Left lobe of liver (tissue), 2 donors: Measurements from ENCODE around the gene ALKBH8. TPM values are rescaled to one million over a fixed set of nuclear protein-coding genes. Genes with fewer than 3 reads are reported as not detected.
"Not testable (repeated sequence)": the region's sequence is repeated elsewhere in the genome, so short reads cannot be mapped to it uniquely, and the experiment has no call there.

Experiments used
- ATAC-seq: fragments of 200-7000 bp; cut with Tn5 transposase; one replicate; pipeline ENCODE4 v1.9.1; 2020; ENCODE audit warnings: mild to moderate bottlenecking, moderate library complexity
- DNase-seq: peaks from one replicate; pipeline ENCODE4 v3.0.0-alpha.2; 2020; ENCODE audit warnings: low spot score
- total RNA-seq: library from RNA; stranded (reverse); gene quantifications from one replicate; pipeline ENCODE4 v1.2.1, GENCODE V29; 2021
- donor health status: DM: no; HTN: no; CAD: no; lungs with moderate emphysema.
- donor health status: DM: no; HTN: yes; CAD: no.

ALKBH8 gene
- 3.2 TPM for total RNA-seq

GRCh38 chr11:107565219-107565937, at the start of gene ALKBH8:
TSS of gene ALKBH8 (minus strand) at chr11:107565735. CDS start at chr11:107560893, 4,842 bp downstream.
- DNase-seq (peak; percentile 80), ATAC-seq (peak; percentile 97)

DNA sequence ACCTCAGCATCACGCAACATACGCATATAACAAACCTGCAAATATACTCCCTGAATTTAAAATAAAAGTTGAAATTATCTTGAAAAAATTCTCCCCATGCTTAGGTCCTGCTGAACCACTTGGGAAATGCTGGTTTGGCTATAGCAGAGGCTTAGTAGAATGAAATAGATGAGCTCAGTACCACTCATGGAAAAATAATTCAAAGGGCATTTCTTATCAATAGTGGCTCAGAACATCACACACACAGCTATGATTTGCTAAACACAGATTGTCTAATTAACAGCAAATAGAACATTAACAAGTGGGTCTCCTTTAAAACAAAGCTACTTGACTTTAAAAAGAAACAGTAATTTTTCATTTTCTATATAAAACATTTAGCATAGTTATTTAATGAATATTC, 46.9 kb upstream of the ALKBH8 start:
- no peak for DNase-seq
- peak; percentile 73 for ATAC-seq

GRCh38 chr11:107609400-107610218, 44.1 kb upstream of the ALKBH8 start:
- peak; percentile 84 for ATAC-seq
- no peak for DNase-seq

GRCh38 chr11:107608809-107609208, 43.3 kb upstream of the ALKBH8 start:
- ATAC-seq: peak; percentile 46
- no peak for DNase-seq

GRCh38 chr11:107606141-107606540, 40.6 kb upstream of the ALKBH8 start:
- DNase-seq: no peak
- no peak for ATAC-seq

DNA sequence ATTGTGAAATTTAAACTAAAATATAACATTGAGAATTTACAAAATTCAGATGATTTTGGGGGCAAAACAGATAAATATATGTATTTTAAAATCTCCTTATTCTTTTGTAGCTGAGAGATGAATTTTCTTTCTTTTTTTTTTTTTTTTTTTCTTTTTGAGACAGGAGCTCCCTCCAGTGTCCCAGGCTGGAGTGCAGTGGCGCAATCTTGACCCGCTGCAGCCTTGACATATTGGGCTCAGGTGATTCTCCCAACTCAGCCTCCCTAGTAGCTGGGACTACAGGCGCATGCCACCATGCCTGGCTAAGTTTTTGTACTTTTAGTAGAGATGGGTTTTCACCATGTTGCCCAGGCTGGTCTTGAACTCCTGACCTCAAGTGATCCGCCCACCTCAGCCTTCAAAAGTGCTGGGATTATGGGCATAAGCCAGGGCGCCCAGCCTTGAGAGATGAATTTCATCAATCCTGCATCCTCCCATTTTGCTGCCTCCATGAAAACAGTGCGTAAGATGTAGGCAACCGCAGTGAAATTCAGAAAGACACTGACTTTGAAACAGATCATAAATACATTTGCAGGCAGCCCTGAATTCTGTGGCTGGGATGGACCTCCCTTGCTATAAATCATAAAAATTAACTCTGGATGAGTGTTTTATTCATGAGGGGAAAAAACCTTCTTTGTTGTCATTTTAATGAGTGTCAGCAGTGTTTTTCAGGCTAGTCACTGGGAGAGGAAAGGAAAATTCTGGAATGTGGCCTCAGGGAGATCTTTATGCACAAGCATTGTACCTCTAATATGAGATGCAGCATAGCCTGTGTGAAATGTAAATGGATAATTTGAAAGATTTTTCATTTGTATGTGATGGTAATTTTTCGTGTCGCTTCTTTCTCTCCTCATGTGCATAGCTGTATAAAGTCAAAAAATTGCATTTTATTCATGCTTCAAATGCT, 39.8 kb upstream of the ALKBH8 start:
- ATAC-seq: no peak
- no peak for DNase-seq

GRCh38 chr11:107598225-107599139, 32.9 kb upstream of the ALKBH8 start:
- DNase-seq (peak; percentile 69), ATAC-seq (peak; percentile 100)

- DNase-seq: no peak
These were observed 29.2 kb upstream of the ALKBH8 start for GRCh38 chr11:107594736-107595135.

GRCh38 chr11:107593951-107594350, 28.4 kb upstream of the ALKBH8 start:
- DNase-seq: no peak
- ATAC-seq: no peak

More at GRCh38 chr11:107594736-107595135, 29.2 kb upstream of the ALKBH8 start:
- ATAC-seq: no peak

GRCh38 chr11:107592813-107593212, 27.3 kb upstream of the ALKBH8 start:
- DNase-seq: no peak
- no peak for ATAC-seq

DNA sequence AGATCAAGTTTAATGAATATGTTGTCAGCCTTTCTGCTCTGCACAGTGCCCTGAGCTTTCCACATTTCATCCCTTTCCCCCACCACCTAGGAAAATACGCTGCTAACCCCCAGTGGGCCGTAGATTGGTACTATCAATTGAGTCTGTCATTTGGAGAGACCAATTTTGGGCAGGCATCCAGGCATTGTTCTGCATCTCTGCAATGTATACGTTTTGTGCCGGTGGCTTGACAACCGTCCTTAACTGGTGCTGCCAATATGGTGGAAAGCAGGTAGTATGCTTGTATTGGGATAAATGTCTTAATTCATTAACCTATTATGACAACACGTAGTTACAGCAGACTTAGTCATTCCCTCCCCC, 26.7 kb upstream of the ALKBH8 start:
- no peak for DNase-seq
- ATAC-seq: no peak

DNA sequence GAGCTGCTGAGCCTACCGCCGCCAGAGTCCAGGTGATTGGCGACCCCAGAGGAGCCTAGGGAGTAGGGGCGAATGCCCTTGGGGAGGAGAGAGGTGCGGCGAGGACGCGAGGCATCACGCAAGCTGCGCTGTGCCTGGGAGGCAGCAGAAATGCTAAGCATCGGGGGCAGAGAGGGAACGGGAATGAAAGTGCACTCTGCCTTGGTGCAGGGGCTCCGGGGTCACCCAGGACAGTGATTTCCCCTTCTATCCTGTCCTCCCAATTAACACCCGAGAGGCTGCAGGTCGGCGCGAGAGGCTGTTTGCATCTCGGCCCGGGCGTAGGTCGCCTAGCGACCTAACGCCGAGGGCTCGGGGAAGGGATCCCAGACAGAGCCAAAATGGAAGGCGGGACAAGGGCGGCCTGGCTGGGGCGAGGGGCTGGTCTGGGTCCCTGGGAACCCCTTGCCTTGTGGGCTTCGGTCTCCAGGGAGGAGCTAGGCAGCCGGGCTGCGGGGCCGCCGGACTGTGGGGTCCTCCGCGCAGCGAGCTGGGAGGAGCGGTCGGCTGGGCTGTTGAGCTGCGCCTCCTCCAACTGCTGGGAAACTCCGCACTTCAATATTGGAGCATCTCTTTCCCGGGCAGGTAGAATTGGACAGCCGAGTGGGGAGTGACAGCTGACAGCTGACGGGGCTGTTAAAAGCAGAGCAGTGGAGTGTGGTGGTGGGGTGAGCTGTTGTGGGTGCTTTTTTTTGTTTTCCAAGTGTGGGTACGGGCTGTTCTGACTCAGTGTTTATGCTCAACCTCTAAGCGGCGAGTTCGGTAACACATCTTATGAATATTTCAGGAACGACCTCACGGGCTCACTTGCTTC, 26.1 kb upstream of the ALKBH8 start:
- ATAC-seq: peak; percentile 44
- DNase-seq: no peak

- peak; percentile 96 for ATAC-seq
- peak; percentile 83 for DNase-seq
These were observed 25.2 kb upstream of the ALKBH8 start, which contains the start of gene ELMOD1 for GRCh38 chr11:107590460-107591377. TSS of gene ELMOD1 (plus strand) at chr11:107591147. CDS start at chr11:107618190, 27,043 bp downstream.

GRCh38 chr11:107587306-107587979, 21.9 kb upstream of the ALKBH8 start:
- DNase-seq: no peak
- no peak for ATAC-seq

GRCh38 chr11:107583629-107584195, 18.2 kb upstream of the ALKBH8 start:
- ATAC-seq (no peak), DNase-seq (no peak)

- no peak for ATAC-seq
These were observed 15.6 kb upstream of the ALKBH8 start for GRCh38 chr11:107581147-107581546.

DNA sequence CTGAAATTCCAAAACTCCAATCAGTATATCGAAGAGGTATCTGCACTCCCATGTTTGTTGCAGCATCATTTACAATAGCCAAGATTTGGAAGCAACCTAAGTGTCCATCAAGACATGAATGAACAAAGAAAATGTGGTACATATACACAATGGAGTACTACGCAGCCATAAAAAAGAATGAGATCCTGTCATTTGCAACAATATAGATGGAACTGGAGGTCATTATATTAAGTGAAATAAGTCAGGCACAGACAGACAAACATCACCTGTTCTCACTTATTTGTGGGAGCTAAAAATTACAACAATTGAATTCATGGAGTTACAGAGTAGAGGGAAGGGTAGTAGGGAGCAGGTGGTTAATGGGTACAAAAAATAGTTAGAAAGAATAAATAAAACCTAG, 13.6 kb upstream of the ALKBH8 start:
- ATAC-seq, DNase-seq: not testable (repeated sequence)

More at GRCh38 chr11:107581147-107581546, 15.6 kb upstream of the ALKBH8 start:
- DNase-seq: no peak
